Endothelial cell of umbilical vein (primary cell): ENCODE data around the gene AUTS2. TPM values are rescaled to one million over a fixed set of nuclear protein-coding genes. Genes with fewer than 3 reads are reported as not detected.

Experiments used
- BruUV-seq: library from RNA; stranded (reverse); fragments of 400-500 nt; replicated peaks from 2 replicates; lab custom pipeline; 2021; lab: Mats Ljungman, UMichigan
- CTCF ChIA-PET: fragments of 300-600, 350-600 bp; sonication (Branson Sonifier 250); formaldehyde crosslinking; loops from one replicate; lab custom pipeline; 2021; ENCODE audit warnings: antibody characterized with exemption, inconsistent platforms; lab: Charles Lee
- POLR2A ChIA-PET: fragments of 300-600, 350-600 bp; sonication (Branson Sonifier 250); formaldehyde crosslinking; loops from one replicate; lab custom pipeline; 2021; ENCODE audit warnings: antibody characterized with exemption, inconsistent platforms; lab: Charles Lee
- DNase-seq: peaks from one replicate; pipeline ENCODE4 v3.0.0-alpha.2; 2011; ENCODE audit warnings: low read depth, low spot score
- FAIRE-seq: peaks from 2 replicates; lab custom pipeline; 2011; peaks lifted over from hg19 to GRCh38; lab: Jason Lieb, UNC
- H2AFZ ChIP-seq: 2 replicates; pipeline ENCODE4 v1.6.0; 2012; ENCODE audit warnings: low read depth, low read length, control low read depth, inconsistent platforms
- H3K27ac ChIP-seq: 2 replicates; pipeline ENCODE4 v1.5.1; 2011; ENCODE audit warnings: low read depth, mild to moderate bottlenecking, control low read depth, low read length, moderate library complexity; ENCODE audit not compliant: insufficient read depth
- H3K27me3 ChIP-seq, 2 experiments: 2 replicates each; pipeline versions ENCODE4 v1.6.0 to v1.6.1; 2011; ENCODE audit warnings: low read length in 2 of 2, mixed read lengths in 1 of 2; ENCODE audit not compliant: control insufficient read depth in 2 of 2, insufficient read depth in 2 of 2
- H3K36me3 ChIP-seq, 2 experiments: 2 replicates in 1 of 2; 3 replicates in 1 of 2; pipeline ENCODE4 v1.5.1; 2011; ENCODE audit warnings: low read length in 2 of 2, mild to moderate bottlenecking in 1 of 2, moderate library complexity in 1 of 2; ENCODE audit not compliant: control insufficient read depth in 2 of 2, insufficient read depth in 2 of 2; ENCODE audit errors: extremely low read depth in 1 of 2
- H3K4me1 ChIP-seq: 3 replicates; pipeline ENCODE4 v1.5.1; 2011; ENCODE audit warnings: mild to moderate bottlenecking, low read length; ENCODE audit not compliant: control insufficient read depth, insufficient read depth; ENCODE audit errors: extremely low read depth
- H3K4me2 ChIP-seq: 2 replicates; pipeline ENCODE4 v1.6.1; 2011; ENCODE audit warnings: low read length, control low read depth, mixed read lengths; ENCODE audit not compliant: insufficient read depth
- H3K4me3 ChIP-seq, 3 experiments: fragments of 200-600 bp in 1 of 3; sonication (generic), shearing (Covaris generic) in 1 of 3; replicated peaks in 1 of 3; 2 replicates each; pipeline ENCODE4 v1.5.1; 2011 to 2016; ENCODE audit warnings: control low read depth in 3 of 3, low read length in 3 of 3, mild to moderate bottlenecking in 2 of 3, inconsistent platforms in 1 of 3, low read depth in 1 of 3, moderate library complexity in 1 of 3; ENCODE audit not compliant: insufficient read depth in 1 of 3
- H3K79me2 ChIP-seq: 2 replicates; pipeline ENCODE4 v1.6.0; 2012; ENCODE audit warnings: low read length, inconsistent platforms; ENCODE audit not compliant: control insufficient read depth, insufficient read depth
- H3K9ac ChIP-seq: replicated peaks from 2 replicates; pipeline ENCODE3; 2011; ENCODE audit warnings: low read length, control low read depth; ENCODE audit not compliant: insufficient read depth; ENCODE audit errors: extremely low read depth
- H3K9me1 ChIP-seq: replicated peaks from 3 replicates; pipeline ENCODE4 v1.6.0; 2011; ENCODE audit warnings: mild to moderate bottlenecking, low read length; ENCODE audit not compliant: control insufficient read depth, insufficient read depth; ENCODE audit errors: extremely low read depth
- H3K9me3 ChIP-seq: replicated peaks from 2 replicates; pipeline ENCODE4 v1.5.1; 2012; ENCODE audit warnings: low read length, inconsistent platforms; ENCODE audit not compliant: control insufficient read depth, insufficient read depth
- H4K20me1 ChIP-seq: replicated peaks from 2 replicates; pipeline ENCODE3; 2011; ENCODE audit warnings: mild to moderate bottlenecking, low read length; ENCODE audit not compliant: control insufficient read depth, insufficient read depth; ENCODE audit errors: extremely low read depth
- CTCF ChIP-seq, 2 donors: IDR thresholded peaks; 1 replicate in 1 of 2; 2 replicates in 1 of 2; pipeline ENCODE4 v1.5.1; 2011; ENCODE audit warnings: low read length in 2 of 2, mild to moderate bottlenecking in 2 of 2, moderate library complexity in 2 of 2, control low read depth in 1 of 2, inconsistent platforms in 1 of 2, low read depth in 1 of 2; ENCODE audit not compliant: insufficient read depth in 1 of 2; ENCODE audit errors: extremely low read depth in 1 of 2
- EZH2 ChIP-seq: IDR thresholded peaks from 2 replicates; pipeline ENCODE4 v1.6.1; 2012; ENCODE audit warnings: borderline replicate concordance, low read depth, mild to moderate bottlenecking, moderate library complexity, low read length, inconsistent platforms; ENCODE audit not compliant: severe bottlenecking
- FOS ChIP-seq: IDR thresholded peaks from 2 replicates; pipeline ENCODE4 v1.6.1; 2011; ENCODE audit warnings: mild to moderate bottlenecking, low read length, moderate library complexity, borderline replicate concordance; ENCODE audit not compliant: insufficient read depth
- GATA2 ChIP-seq: IDR thresholded peaks from 2 replicates; pipeline ENCODE4 v1.7.0; 2011; ENCODE audit warnings: low read depth, mild to moderate bottlenecking, moderate library complexity, mixed read lengths, low read length; ENCODE audit not compliant: insufficient read length, insufficient read depth
- JUN ChIP-seq: IDR thresholded peaks from 2 replicates; pipeline ENCODE4 v1.6.1; 2011; ENCODE audit warnings: borderline replicate concordance, low read depth; ENCODE audit not compliant: insufficient read length, insufficient read depth
- MAX ChIP-seq: IDR thresholded peaks from 2 replicates; pipeline ENCODE4 v1.6.1; 2011; ENCODE audit not compliant: insufficient read depth, insufficient read length
- MYC ChIP-seq: IDR thresholded peaks from one replicate; pipeline ENCODE4 v1.6.1; 2011; ENCODE audit warnings: mild to moderate bottlenecking, low read depth, low read length
- POLR2A ChIP-seq: IDR thresholded peaks from 2 replicates; pipeline ENCODE4 v1.6.1; 2012; ENCODE audit warnings: low read depth, mild to moderate bottlenecking, control low read depth, low read length
- POLR2AphosphoS5 ChIP-seq: IDR thresholded peaks from 2 replicates; pipeline ENCODE4 v1.6.1; 2012; ENCODE audit warnings: low read depth, mild to moderate bottlenecking, control low read depth, low read length, moderate library complexity; ENCODE audit not compliant: insufficient read depth
- dilution Hi-C: fragments of 300-500 bp; cut with MboI; formaldehyde crosslinking; loops from one replicate; pipeline ENCODE4 v1.15.0; 2019; ENCODE audit warnings: low sequenced_read_pairs; ENCODE audit not compliant: extremely low pct_ligation_motif_present
- intact Hi-C: fragments of 100-400 bp; cut with micrococcal nuclease; formaldehyde crosslinking; loops from one replicate; pipeline ENCODE4 v1.10.0; 2022
- polyA plus RNA-seq, 4 experiments: library from polyadenylated mRNA; depleted of rRNA in 3 of 4; stranded (reverse) in 3 of 4; unstranded in 1 of 4; fragments of >200 nt; gene quantifications; 2 replicates each; pipeline versions ENCODE4 v1.2.1 to v1.2.3, GENCODE V29; 2011 to 2012; ENCODE audit warnings: missing spikeins in 1 of 4
- total RNA-seq: library from RNA; stranded (reverse); gene quantifications from 2 replicates; pipeline ENCODE4 v1.2.3, GENCODE V29; 2021

Gene AUTS2
- total and polyA plus RNA-seq, 2 donors (not counting 3 experiments of a cell fraction or from before 2014, with no cell fraction given), result 0.59 to 8.0 TPM

DNA sequence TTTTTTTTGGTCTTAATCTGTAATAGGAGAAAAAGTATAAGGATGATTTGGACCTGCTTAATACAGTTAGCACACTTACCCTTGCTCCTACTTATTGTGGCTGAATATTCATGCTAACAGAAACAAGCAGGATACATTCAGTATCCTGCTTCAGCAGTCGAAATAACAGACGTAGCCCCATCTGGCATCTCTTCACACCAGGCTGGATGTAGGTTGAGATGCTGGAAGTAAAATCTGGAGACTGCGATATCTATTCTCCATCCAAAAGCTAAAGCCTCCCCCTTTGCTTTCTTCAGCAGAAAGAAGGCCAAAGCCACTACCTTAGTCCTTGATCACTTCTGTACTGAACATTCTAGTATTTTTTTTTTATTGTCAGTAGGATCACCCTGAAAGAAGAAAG is 537.4 kb downstream of the AUTS2 start:
- no peaks in the 10 kb centered on the region for H3K9me1 ChIP-seq
- no peak overlapping the region for H2AFZ ChIP-seq
- H4K20me1 ChIP-seq, result no peaks in the 10 kb centered on the region
- H3K79me2 ChIP-seq, result no peaks in the 10 kb centered on the region
- H3K9ac ChIP-seq, result no peak overlapping the region
- CTCF ChIA-PET, result no interaction called here
- TF ChIP-seq JUN, result no peak
- no peak for TF ChIP-seq MYC
- TF ChIP-seq CTCF (IDR thresholded peaks at IDR 0.05; ENCODE audit: extremely low read depth in 1 of 2, insufficient read depth in 1 of 2, low read depth in 1 of 2, low read length in 2 of 2), result no peak
- H3K9me3 ChIP-seq, result no peaks in the 10 kb centered on the region
- H3K4me1 ChIP-seq, result no peaks in the 10 kb centered on the region
- no peaks in the 10 kb centered on the region for H3K27me3 ChIP-seq
- POLR2A ChIA-PET, result no interaction called here
- no peaks in the 10 kb centered on the region for H3K36me3 ChIP-seq
- no TSS peak for BruUV-seq
- dilution Hi-C loops (no loop called here), intact Hi-C loops (no loop called here)
- no peak for FAIRE-seq
- H3K4me2 ChIP-seq, result no peak overlapping the region
- no peak overlapping the region for H3K4me3 ChIP-seq
- H3K27ac ChIP-seq, result no peak overlapping the region
- DNase-seq, result no peak

- BruUV-seq, result no TSS peak
- intact Hi-C loops, result no loop called here
- CTCF ChIA-PET, result no interaction called here
Observed at GRCh38 chr7:70137126-70137525, 538.9 kb downstream of the AUTS2 start.

More at GRCh38 chr7:70137126-70137525, 538.9 kb downstream of the AUTS2 start:
- Histone ChIP-seq H3K27ac (no peak overlapping the region), H3K4me1 (no peaks in the 10 kb centered on the region), H3K9me3 (no peaks in the 10 kb centered on the region), H3K9ac (no peak overlapping the region), H3K27me3 (no peaks in the 10 kb centered on the region), H3K36me3 (no peaks in the 10 kb centered on the region), H2AFZ (no peak overlapping the region), H3K4me3 (no peak overlapping the region), H3K9me1 (no peaks in the 10 kb centered on the region), H3K4me2 (no peak overlapping the region), H3K79me2 (no peaks in the 10 kb centered on the region), H4K20me1 (no peaks in the 10 kb centered on the region)
- POLR2A ChIA-PET, result no interaction called here
- FAIRE-seq (no peak), DNase-seq (no peak)
- dilution Hi-C loops, result no loop called here
- TF ChIP-seq POLR2A (no peak), GATA2 (no peak), MYC (no peak), POLR2AphosphoS5 (no peak), FOS (no peak), EZH2 (no peak), MAX (no peak), JUN (no peak), CTCF (IDR thresholded peaks at IDR 0.05; ENCODE audit: extremely low read depth in 1 of 2, insufficient read depth in 1 of 2, low read depth in 1 of 2, low read length in 2 of 2) (no peak)
